ENCODE results near the gene F2RL3. TPM values are rescaled to one million over a fixed set of nuclear protein-coding genes. Genes with fewer than 3 reads are reported as not detected.

F2RL3 gene
- total and polyA plus RNA-seq, 9 of the 15 experiments (the other 6 are each of a cell fraction or from before 2014, with no cell fraction given) = 1.4 to 27.6 (median 11.9) TPM

GRCh38 chr19:16897029-16897855 is 8.4 kb downstream of the F2RL3 start (continued):
- TF ChIP-seq, protein P1, sequence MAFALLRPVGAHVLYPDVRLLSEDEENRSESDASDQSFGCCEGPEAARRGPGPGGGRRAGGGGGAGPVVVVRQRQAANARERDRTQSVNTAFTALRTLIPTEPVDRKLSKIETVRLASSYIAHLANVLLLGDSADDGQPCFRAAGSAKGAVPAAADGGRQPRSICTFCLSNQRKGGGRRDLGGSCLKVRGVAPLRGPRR (CRISPR knock-in tag; IDR thresholded peaks at IDR 0.05) = no peak
- TF ChIP-seq, protein P2, sequence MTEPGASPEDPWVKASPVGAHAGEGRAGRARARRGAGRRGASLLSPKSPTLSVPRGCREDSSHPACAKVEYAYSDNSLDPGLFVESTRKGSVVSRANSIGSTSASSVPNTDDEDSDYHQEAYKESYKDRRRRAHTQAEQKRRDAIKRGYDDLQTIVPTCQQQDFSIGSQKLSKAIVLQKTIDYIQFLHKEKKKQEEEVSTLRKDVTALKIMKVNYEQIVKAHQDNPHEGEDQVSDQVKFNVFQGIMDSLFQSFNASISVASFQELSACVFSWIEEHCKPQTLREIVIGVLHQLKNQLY (CRISPR knock-in tag; conservative IDR thresholded peaks at IDR 0.05) = no peak
- TF ChIP-seq, protein P3, sequence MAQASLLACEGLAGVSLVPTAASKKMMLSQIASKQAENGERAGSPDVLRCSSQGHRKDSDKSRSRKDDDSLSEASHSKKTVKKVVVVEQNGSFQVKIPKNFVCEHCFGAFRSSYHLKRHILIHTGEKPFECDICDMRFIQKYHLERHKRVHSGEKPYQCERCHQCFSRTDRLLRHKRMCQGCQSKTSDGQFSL (CRISPR knock-in tag; IDR thresholded peaks at IDR 0.05) = no peak
- TF ChIP-seq, protein P3 (tag; IDR thresholded peaks at IDR 0.05) = no peak
- TF ChIP-seq PTRF (tag; IDR thresholded peaks at IDR 0.05) (no peak), CGGBP1 (CRISPR knock-in tag; IDR thresholded peaks at IDR 0.05) (no peak), ZNF445 (CRISPR knock-in tag; IDR thresholded peaks at IDR 0.05; ENCODE audit: low read depth) (no peak), MTA2 (IDR thresholded peaks at IDR 0.05; ENCODE audit: low read depth) (no peak), PHB2 (IDR thresholded peaks at IDR 0.05; ENCODE audit: low read depth) (no peak), ZNF140 (CRISPR knock-in tag; IDR thresholded peaks at IDR 0.05) (no peak), HDAC1 (IDR thresholded peaks at IDR 0.05) (peak in 1 of 2 experiments; percentile 79; a peak in 1 of 4 replicates), NR0B1 (IDR thresholded peaks at IDR 0.05; ENCODE audit: partially characterized antibody) (no peak), MYC (IDR thresholded peaks at IDR 0.05; ENCODE audit: low read depth, low read length) (peak; percentile 50; the same call in 1 of the 2 replicates), MYC (CRISPR knock-in tag; IDR thresholded peaks at IDR 0.05; ENCODE audit: borderline replicate concordance, low read depth) (no peak), ZFP1 (CRISPR knock-in tag; IDR thresholded peaks at IDR 0.05) (no peak), ZNF143 (CRISPR knock-in tag; IDR thresholded peaks at IDR 0.05) (no peak), GTF2A2 (tag; IDR thresholded peaks at IDR 0.05) (no peak), PHTF2 (CRISPR knock-in tag; IDR thresholded peaks at IDR 0.05) (no peak), CCAR2 (IDR thresholded peaks at IDR 0.05; ENCODE audit: low read depth, low read length) (peak; percentile 79; the same call in 1 of the 2 replicates), ADNP (tag; IDR thresholded peaks at IDR 0.05) (no peak), HMGN3 (IDR thresholded peaks at IDR 0.05; ENCODE audit: borderline replicate concordance, extremely low read depth, insufficient read length, low read depth, low read length) (peak; percentile 88), ZNF551 (CRISPR knock-in tag; IDR thresholded peaks at IDR 0.05) (no peak), ZEB2 (IDR thresholded peaks at IDR 0.05) (no peak)
- TF ChIP-seq, protein P4, sequence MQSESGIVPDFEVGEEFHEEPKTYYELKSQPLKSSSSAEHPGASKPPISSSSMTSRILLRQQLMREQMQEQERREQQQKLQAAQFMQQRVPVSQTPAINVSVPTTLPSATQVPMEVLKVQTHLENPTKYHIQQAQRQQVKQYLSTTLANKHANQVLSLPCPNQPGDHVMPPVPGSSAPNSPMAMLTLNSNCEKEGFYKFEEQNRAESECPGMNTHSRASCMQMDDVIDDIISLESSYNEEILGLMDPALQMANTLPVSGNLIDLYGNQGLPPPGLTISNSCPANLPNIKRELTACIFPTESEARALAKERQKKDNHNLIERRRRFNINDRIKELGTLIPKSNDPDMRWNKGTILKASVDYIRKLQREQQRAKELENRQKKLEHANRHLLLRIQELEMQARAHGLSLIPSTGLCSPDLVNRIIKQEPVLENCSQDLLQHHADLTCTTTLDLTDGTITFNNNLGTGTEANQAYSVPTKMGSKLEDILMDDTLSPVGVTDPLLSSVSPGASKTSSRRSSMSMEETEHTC (IDR thresholded peaks at IDR 0.05) = peak; percentile 18; the same call in 1 of the 2 replicates
